ENCODE results near the gene NXT1.
"Not testable (repeated sequence)": the region's sequence is repeated elsewhere in the genome, so short reads cannot be mapped to it uniquely, and the experiment has no call there.

- TF ChIP-seq CTCF (conservative IDR thresholded peaks at IDR 0.05; ENCODE audit: low read length); EZH2phosphoT487 (IDR thresholded peaks at IDR 0.05; ENCODE audit: borderline replicate concordance, low read depth, low read length): not testable (repeated sequence)
These were observed 43.2 kb upstream of the NXT1 start for GRCh38 chr20:23307393-23307792.
